Endothelial cell (in vitro differentiated cells): ENCODE results near the gene PRPF40A. TPM values are rescaled to one million over a fixed set of nuclear protein-coding genes. Genes with fewer than 3 reads are reported as not detected.

Experiments
- DNase-seq: peaks from one replicate; pipeline ENCODE4 v3.0.0; 2021; ENCODE audit warnings: low spot score
- H3K27ac Mint-ChIP-seq: one replicate; pipeline ENCODE4 v1.8.0; 2021; ENCODE audit warnings: mixed read lengths, inconsistent platforms; ENCODE audit not compliant: unreplicated experiment
- H3K27me3 Mint-ChIP-seq: one replicate; pipeline ENCODE4 v1.8.0; 2021; ENCODE audit warnings: mild to moderate bottlenecking, moderate library complexity, mixed read lengths, inconsistent platforms; ENCODE audit not compliant: unreplicated experiment
- H3K36me3 Mint-ChIP-seq: one replicate; pipeline ENCODE4 v1.8.0; 2021; ENCODE audit warnings: mild to moderate bottlenecking, low read depth, mixed read lengths, inconsistent platforms; ENCODE audit not compliant: unreplicated experiment
- H3K4me1 Mint-ChIP-seq: one replicate; pipeline ENCODE4 v1.8.0; 2021; ENCODE audit warnings: mild to moderate bottlenecking, mixed read lengths, inconsistent platforms; ENCODE audit not compliant: unreplicated experiment
- H3K4me3 Mint-ChIP-seq: one replicate; pipeline ENCODE4 v1.8.0; 2021; ENCODE audit warnings: mild to moderate bottlenecking, mixed read lengths, inconsistent platforms; ENCODE audit not compliant: unreplicated experiment
- H3K9me3 Mint-ChIP-seq: one replicate; pipeline ENCODE4 v1.8.0; 2021; ENCODE audit warnings: mixed read lengths, inconsistent platforms; ENCODE audit not compliant: unreplicated experiment
- CTCF ChIP-seq: fragments of 200-600 bp; sonication (generic); IDR thresholded peaks from one replicate; pipeline ENCODE4 v1.5.0; 2021; ENCODE audit warnings: antibody characterized with exemption; ENCODE audit not compliant: unreplicated experiment
- total RNA-seq: library from RNA; stranded (reverse); fragmentation: NEBNext Ultra II Directional; extraction: Animal tissue kit (Norgen Biotek cat#: 25700); gene quantifications from one replicate; pipeline ENCODE4 v1.2.1, GENCODE V29; 2021; ENCODE audit not compliant: unreplicated experiment

Gene PRPF40A
- total RNA-seq, 1 donor from 2014 or later, result 128 TPM

- no peak for TF ChIP-seq CTCF
- H3K36me3 Mint-ChIP-seq, result peaks cover 40% of the 10 kb centered on the region
These were observed 8.5 kb downstream of the PRPF40A start for GRCh38 chr2:152708742-152709141.

GRCh38 chr2:152706477-152707021, 10.7 kb downstream of the PRPF40A start:
- DNase-seq, result no peak
- Mint-ChIP-seq H3K27me3 (peaks cover 3% of the 10 kb centered on the region), H3K4me1 (peaks cover 22% of the 10 kb centered on the region), H3K27ac (no peak overlapping the region), H3K36me3 (peaks cover 48% of the 10 kb centered on the region), H3K4me3 (no peak overlapping the region), H3K9me3 (no peaks in the 10 kb centered on the region)
- no peak for TF ChIP-seq CTCF

More at GRCh38 chr2:152708742-152709141, 8.5 kb downstream of the PRPF40A start:
- Mint-ChIP-seq H3K27me3 (peaks cover 3% of the 10 kb centered on the region), H3K27ac (no peak overlapping the region), H3K4me1 (peaks cover 17% of the 10 kb centered on the region), H3K4me3 (peak overlapping the region; percentile 24), H3K9me3 (no peaks in the 10 kb centered on the region)
- DNase-seq, result no peak

GRCh38 chr2:152701198-152701597, 16.1 kb downstream of the PRPF40A start:
- Mint-ChIP-seq H3K4me1 (peaks cover 15% of the 10 kb centered on the region), H3K27ac (no peak overlapping the region), H3K27me3 (peaks cover 3% of the 10 kb centered on the region), H3K4me3 (peak overlapping the region; percentile 19), H3K36me3 (peaks cover 30% of the 10 kb centered on the region), H3K9me3 (no peaks in the 10 kb centered on the region)
- TF ChIP-seq CTCF, result no peak
- DNase-seq, result no peak

- Mint-ChIP-seq H3K27me3 (no peaks in the 10 kb centered on the region), H3K27ac (no peak overlapping the region), H3K4me3 (no peak overlapping the region), H3K9me3 (no peaks in the 10 kb centered on the region), H3K4me1 (peaks cover 5% of the 10 kb centered on the region), H3K36me3 (peaks cover 9% of the 10 kb centered on the region)
- DNase-seq, result no peak
- TF ChIP-seq CTCF, result no peak
These were observed 20.8 kb downstream of the PRPF40A start for GRCh38 chr2:152696476-152696875.

- Mint-ChIP-seq H3K4me3 (no peak overlapping the region), H3K9me3 (no peaks in the 10 kb centered on the region), H3K27me3 (no peaks in the 10 kb centered on the region), H3K27ac (no peak overlapping the region), H3K36me3 (peaks cover 3% of the 10 kb centered on the region), H3K4me1 (peaks cover 5% of the 10 kb centered on the region)
- TF ChIP-seq CTCF, result no peak
- DNase-seq, result no peak
These were observed 21.5 kb downstream of the PRPF40A start for GRCh38 chr2:152695763-152696162.
